HG02642 (cell line): Measurements from ENCODE around the gene LAMC2.
"Not testable (repeated sequence)": the region's sequence is repeated elsewhere in the genome, so short reads cannot be mapped to it uniquely, and the experiment has no call there.

ENCODE experiments used
- ATAC-seq: cut with Tn5 transposase; IDR thresholded peaks from one replicate; pipeline ENCODE4 v1.9.1; 2021; ENCODE audit warnings: mild to moderate bottlenecking; ENCODE audit not compliant: unreplicated experiment, poor library complexity

Gene LAMC2

DNA sequence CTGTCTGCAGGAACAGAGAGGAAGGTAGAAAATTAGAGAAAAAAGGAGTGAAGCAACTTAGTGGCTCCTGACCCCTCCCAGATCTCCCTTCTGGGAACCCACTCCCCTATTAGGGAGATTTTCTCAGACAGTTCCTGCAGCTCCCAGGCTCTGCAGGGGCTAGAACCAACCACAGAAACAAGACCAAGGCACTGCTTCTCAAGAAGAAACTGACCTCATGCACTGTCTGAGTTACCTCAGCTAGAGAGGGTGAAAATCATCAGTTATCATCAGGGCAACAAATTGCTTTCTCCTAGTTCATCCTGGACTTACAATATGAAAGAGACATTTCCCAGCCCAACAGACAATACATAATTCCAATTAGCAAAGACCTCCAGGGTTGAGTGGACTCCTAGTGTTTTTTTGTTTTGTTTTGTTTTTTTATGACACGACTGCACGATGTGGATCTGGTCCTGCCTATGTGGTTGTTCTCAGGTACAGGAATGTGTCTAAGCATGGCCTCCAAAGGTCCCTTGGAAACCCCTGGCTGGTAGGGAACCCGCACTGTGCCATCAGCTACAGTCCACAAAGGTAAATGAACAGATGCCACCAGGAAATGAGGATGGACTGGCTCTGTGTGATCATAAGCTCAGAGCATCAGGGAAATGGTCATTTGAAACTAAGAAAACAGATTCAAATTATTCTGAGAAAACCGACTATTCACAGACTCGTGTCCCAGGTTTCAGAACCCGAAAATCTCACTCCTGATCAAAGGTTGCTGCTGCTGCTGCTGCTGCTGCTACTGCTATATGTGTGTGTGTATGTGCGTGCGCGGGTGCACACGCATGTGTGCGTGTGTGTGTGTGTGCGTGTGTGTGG lies 65.3 kb downstream of the LAMC2 start:
- ATAC-seq, result no peak

DNA sequence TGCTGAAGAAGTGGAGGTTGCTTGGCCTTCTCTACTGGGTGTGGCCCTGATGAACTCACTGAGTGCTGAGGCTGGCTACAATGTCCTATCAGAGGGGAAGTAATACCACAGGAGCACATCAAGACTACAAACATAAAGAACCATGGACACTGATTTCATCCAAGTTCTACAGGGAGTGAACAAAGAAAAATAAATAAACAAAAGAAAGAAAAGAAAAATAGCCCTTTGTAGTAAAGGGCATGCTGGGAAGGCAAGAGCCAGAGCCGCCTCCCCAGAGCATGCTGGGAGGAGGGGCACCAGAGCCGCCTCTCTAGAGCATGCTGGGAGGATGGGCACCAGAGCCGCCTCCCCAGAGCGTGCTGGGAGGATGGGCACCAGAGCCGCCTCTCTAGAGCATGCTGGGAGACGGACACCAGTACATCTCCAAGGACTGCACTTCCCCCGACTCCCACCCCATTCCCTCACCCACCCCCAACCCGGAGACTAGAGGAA lies 65.9 kb downstream of the LAMC2 start:
- no peak for ATAC-seq

DNA sequence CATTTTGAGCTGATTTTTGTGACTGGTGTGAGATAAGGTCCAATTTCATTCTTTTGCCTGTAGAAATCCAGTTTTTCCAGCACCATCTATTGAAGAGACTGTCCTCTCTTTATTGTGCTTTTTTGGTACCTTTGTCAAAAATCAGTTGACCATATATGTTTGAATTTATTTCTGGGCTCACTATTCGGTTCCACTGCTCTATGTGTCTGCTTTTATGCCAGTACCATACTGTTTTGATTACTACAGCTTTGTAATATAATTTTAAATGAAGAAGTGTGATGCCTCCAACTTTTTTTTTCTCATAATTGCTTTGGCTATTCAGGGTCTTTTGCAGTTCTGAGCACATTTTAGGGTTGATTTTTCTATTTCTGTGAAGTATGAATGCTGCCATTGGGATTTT lies 69.0 kb downstream of the LAMC2 start:
- ATAC-seq, result no peak

DNA sequence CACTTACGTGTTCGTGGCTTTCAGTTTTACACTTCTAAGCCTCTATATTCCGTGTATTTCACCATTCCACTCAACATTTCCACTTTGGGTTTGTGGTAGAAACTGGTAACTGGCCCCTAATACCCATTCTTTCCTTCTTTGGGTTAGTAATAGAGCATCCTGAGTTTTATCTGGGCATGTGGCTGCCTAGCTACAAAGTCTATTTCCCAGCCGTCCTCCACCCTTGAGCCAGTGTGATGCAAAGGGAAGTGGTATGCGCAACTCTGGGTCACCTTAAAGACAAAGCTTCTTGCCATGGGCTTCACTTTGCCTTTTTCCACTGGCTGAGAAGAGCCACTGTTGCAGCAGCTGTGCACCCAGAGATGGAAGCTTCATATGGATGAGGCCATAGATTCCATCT lies 73.9 kb downstream of the LAMC2 start:
- no peak for ATAC-seq

DNA sequence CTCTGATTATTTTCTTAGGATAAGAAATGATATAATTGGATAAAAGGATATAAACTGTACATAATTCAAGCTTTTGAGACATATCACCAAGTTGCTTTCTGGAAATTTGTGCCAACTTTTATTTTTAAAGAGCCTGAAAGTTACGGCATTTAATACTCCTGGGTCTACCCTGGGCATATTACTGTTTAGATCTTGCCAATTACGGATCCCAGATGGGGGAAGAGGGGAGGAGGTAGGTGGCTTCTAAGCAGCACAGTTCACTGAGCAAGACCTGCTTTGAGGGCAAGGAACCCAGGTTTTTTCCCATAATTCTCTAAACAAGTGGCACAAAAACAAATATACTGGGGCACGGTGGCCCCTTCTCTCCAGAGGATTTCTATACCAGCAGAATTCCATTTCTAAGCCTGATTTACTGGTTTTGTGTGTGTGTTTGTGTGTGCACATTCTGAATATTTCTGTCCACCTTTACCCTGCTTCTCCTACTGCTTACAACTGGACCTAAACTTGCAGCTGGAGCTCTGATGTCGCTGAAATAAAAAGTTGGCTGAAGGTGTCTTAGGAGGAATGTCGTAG lies 76.7 kb downstream of the LAMC2 start:
- ATAC-seq, result no peak

DNA sequence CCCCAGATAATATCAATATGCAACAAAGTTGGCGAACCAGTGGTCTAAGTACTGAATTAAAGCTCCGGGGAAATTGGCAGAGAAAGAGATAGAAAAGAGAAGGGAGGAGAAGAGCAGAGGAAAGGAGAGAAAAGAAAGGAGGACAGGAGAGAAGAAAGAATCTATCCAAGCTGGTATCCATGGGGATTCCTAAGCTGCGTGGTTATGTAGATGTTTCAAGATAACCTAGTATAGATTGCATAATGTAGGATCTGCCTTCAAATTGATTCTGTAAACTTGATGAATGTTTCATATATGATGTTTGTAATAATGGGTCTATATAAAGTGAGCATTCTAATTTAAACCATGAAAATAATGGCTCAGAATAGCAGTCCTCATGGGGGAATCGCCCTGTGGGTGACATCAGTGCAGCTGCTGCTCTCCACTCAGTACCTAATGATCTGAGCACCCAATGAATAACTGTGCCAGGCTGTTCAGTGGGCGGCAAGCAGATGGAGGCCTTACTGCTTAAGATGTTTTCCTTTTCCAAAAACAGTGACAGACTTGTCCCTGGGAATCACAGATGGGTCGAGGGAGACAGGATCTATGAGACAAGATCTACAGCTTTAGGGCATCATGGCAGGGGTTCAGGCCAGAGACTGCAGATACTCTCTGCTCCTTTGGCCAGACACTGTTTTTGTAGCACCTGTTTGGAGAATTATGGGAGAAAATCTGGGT lies 78.0 kb downstream of the LAMC2 start:
- ATAC-seq, result no peak

DNA sequence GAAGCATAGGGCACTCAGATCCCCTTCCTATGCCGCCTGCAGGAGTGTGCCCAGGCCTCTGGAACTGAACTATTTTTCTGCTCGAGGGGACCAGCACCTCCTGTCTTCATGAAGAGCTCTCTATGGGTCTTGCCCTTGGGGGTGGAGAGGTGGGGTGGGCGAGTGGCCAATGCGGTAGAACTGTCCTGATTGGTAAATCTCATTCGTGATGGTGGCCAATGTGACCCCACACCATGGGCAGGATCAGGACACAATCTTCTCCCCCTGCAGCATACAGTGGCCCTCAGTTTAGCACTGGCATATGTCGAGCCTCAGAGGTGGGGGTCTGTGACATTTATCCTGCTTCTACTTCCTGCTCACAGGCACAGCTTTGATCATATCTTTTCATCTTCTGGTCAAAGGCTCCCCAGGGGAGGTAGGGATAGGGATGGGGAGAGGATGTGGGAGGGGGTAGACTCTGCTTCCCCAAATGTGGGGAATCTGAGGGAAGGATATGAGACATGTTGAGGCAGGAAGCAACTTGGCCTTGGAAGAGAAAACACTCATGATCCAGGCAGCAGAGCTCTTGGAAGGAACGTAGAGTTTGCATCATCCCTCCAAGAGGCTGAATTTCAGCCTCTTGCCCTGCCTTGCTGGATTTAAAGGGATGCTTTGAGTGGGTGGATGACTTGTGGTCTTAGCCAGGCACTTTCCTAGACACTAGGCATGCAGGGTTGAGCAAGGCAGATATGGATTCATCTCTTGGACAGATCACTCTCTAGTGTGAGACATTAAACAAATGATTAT lies 81.8 kb downstream of the LAMC2 start:
- ATAC-seq, result no peak

DNA sequence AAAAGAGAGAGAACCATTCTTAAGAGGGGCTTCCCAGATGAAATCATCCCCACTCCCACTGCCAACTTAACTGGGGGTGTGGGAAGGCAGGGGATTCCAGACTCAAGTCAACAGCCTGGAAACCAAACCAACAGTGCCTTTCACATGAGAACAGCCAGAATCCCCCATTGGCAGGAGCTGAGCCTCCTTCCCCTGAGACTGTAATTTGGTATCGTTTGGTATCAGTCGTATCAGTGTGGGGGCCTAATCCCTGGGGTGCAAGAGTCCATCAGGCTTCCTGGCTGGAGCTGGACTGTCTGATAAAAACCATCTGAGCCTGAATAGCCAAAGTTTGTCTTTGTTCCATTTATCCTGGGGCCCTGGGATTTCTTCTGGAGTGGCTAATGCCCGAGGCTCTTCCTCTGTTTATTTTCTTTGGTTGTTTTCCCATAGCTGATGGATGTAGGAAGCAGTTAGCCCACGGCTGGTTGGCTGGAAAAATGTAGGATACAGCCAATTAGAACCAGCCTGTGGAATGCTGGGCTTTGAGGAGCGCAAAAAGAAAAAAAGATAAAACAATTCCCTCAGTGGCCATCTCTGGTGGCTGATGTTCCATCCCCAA lies 84.6 kb downstream of the LAMC2 start:
- ATAC-seq, result no peak

DNA sequence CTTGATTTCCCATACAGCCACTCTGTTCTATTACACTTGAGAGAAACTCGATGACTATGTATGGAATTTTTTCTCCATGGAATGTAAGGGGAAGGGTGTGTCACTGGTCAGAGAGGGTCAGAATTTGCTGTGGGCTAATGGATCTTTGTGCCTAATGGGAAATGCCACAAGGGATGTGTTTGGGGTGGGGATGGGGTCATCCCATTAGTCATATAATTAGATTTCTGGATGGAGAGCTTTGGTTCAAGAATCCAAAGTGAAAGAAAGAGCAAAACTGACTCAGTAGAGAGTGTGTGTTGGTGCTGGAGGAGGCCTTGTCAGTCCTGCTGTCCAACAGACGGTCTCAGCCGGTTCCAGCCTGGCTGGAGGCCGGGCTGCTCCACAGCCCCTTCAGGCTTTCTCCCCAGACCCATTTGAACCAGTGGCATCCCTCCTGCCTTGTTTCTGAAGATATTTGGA lies 86.4 kb downstream of the LAMC2 start:
- ATAC-seq, result no peak

DNA sequence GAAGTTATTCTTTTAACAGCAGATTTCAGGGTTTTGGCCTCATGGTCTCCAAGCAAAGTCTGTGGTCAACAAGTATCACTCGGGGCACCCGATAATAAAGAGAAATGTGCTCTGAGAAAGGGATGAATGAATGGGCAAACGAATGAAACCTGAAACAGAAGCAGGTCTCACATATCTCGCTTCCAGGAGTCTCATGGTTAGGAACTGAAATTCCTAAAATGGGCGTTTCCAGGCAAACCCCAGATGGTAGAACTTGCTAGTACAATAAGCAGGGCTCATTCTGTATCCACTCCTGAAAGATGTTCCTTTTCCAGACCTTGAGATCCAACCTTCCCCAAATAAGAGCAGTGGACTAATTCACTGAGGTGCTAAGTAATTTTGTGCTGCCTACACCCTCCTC lies 87.2 kb downstream of the LAMC2 start:
- ATAC-seq, result no peak

DNA sequence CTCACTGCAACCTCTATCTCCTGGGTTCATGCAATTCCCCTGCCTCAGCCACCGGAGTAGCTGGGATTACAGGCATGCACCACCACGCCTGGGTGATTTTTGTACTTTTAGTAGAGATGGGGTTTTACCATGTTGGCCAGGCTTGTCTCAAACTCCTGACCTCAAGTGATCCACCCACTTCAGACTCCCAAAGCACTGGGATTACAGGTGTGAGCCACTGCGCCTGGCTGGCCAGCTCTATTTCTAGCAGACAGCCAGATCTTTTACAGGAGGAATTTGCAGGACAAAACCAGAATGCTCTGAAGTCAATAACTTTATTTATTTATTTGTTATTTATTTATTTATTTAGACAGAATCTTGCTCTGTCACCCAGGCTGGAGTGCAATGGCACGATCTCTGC lies 87.9 kb downstream of the LAMC2 start:
- not testable (repeated sequence) for ATAC-seq

DNA sequence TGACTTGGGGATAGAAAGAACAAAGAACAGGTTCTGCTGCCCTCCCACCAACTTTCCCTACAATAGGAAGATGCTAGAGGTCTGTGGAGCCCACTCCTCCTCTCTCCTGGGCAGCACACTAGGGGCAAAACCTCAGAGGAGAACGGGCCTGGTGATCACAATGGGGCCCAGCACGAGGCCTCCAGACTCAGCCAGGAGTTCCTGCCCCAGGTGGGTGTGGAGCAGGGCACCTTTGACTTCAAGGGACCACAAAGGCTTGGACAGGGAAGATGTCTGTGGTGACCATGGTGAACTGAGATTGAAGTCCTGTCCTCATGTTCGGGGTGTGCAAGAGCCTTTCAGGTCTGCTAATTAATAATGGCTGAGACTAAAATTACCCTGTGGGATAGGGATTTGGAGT lies 88.8 kb downstream of the LAMC2 start:
- no peak for ATAC-seq

DNA sequence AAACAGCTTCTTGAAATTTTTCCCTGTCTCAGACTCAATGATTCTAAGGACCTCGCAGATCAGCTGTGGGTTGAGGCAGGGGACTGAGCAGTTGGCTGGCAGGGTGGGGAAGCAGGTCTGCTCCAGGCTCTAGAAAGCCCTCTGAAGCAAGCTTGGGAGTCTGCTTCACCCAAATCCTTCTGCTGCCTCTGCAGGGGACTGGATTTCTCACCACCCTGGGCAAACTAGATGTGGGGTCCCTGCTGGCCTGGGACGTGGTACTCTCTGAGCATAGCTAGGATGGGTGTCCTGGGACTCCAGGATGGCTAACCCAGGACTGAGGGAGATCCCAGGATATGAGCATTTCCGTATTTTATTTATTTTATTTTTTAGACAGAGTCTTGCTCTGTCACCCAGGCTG lies 89.3 kb downstream of the LAMC2 start:
- no peak for ATAC-seq

DNA sequence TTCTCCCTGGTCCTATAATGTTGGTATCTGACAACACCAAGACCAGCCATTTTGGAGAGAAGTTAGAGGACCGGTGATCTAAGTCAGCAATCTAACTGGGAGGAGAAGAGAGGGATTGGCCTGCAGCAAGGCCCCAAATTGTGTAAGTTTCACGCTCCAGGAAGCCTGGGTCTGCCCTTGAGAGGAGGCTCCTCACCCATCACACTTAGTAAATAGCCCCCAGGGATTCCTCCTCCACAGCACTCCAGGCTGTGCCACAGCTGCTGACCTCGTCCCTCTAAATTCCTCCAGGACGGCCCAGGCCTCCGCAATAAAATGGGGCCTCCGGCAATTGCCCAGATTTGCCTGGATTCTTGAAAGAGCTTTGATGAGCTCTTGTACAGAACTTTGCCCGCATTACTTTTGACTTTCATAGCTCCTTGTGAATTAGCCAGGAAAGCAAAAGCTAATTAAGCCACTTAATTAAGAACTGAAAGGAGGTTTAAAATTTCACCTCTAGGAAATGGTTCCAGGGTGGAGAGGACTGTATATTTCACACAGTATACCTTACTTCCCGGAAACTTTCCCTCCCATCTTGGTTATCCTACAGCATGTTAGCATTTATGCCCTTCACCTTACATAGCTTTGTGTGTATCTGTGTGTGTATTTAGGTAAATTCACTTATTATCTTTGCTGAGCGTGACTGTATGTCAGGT lies 90.5 kb downstream of the LAMC2 start:
- ATAC-seq, result no peak

DNA sequence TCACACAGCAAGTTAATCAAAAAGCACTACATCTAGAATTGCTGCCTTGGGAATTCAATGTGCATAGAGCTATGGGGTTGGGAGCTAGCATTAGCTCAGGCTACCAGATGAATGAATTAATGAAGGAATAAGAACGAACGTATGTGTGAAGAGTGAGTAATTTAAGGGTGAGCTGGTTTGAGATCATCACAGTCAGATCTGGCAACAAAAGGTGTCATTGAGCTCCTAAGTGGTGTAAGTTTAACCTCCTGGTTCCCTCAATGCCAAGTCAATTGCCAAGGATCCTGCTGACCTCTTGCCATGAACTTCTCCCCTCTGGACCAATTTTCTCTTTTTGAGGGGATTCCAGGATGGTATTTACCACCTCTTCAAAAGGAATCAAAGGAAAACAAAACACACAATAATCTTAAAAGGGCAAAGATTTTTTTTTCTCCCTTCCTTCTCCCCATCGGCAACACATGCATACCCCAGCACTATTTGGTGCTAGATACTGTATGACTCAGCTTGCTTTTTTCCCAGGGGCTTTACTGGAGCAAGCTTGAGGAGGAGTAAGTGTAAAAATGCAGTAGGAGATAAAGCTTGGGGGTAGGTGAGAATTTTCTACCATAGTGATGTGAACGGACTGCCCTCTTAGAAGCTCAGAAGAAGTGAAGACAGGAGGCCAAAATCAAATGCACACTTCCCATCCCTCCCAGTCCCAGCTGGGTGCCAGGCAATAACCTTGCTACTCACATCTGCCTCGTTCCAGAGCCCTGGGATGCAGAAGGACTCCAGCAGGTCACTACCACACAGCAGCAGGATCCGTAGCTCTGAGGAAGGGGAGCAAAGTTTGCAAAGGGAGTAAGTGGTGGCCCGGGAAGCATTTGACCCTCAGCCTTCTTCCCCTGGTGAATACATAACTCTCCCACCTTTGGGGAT lies 92.0 kb downstream of the LAMC2 start:
- no peak for ATAC-seq

DNA sequence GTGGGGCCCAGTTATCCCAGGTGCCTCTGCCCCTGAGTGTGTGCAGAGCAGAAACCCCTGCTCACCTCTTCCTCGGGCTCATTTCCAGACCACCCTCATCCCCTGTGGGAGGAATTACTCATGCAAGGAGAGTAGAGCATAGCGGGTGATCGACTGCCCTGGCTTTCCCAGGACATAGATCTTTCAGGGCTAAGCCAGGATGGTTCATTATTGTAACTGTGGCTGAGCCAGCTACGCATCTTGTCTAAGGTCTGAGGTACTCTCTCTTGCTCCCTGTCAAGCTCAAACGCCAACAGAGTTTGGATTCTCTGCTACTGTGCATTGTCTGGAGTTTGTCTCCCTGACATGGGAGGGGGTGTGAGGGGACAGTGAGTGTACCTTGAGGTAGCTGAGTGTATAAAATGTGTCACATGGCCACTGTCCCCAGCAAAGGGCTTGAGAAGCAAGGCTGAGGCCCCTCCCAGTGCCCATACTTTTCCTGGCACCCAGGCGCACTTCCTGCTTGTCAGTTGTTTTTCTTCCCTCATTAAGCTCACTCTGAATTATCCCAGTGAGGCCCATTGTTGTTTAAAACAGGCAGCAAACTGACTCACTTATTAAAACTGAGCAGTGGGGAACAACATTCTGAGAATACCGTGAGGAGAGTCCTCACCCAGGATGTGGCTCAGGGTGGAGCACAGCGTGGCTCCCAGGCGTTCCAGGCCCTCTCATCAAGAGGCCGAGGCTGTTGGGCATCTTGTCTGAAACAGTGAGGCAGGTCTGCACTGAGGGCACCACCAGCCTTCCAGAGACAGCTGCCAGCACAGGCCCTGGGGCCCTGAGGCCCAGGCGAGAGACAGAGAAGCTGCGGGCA lies 92.9 kb downstream of the LAMC2 start:
- no peak for ATAC-seq

DNA sequence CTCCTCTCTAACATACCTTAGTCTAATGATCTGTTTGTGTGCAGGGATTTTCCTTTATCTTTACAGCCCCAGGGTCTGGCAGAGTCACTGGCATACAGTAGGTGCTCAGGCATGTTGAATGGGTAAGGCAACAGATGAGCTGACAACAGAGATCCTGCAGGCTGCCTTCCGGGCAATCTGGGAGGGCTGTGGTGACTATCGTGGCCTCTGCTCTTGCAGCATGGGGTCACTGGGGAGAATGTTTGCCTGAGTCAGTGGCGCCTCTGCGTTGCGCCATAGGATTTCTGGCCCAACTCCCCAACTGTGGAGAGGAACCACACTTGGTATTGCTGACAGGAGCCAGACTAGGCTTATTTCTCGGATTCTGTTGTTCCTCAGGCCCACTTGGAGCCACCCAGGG lies 93.8 kb downstream of the LAMC2 start:
- no peak for ATAC-seq

DNA sequence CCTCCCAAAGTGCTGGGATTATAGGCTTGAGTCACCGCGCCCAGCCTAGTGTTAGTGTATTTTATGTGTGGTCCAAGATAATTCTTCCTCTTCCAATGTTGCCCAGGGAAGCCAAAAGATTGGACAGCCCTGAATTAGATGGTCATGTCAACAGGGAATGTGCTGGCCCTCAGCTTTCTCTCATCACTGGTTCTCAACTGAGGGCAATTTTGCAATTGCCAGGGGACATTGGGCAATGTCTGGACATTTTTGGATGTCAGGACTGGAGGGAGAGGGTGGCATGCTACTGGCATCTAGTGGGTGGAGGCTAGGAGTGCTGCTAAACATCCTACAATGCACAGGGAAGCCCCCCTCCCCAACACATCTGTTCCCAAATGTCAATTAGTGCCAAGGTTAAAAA lies 95.0 kb downstream of the LAMC2 start:
- no peak for ATAC-seq
